ENCODE data around the gene ELOVL6. TPM values are rescaled to one million over a fixed set of nuclear protein-coding genes. Genes with fewer than 3 reads are reported as not detected.

The ELOVL6 gene
- total and polyA plus RNA-seq, 9 of the 15 experiments (the other 6 are each of a cell fraction or from before 2014, with no cell fraction given), result 18.3 to 82.6 (median 46.0) TPM

- intact Hi-C loops (cut with micrococcal nuclease) (no loop called here), in situ Hi-C loops (cut with MboI) (no loop called here)
- H3K4me2 ChIP-seq (ENCODE audit: insufficient read depth, low read length), result peak overlapping the region; percentile 39; the same call in 1 of the 2 replicates
- no peak overlapping the region for H3K27ac ChIP-seq (ENCODE audit: extremely low read depth, low read depth, low read length)
- ChIA-PET POLR2A (interaction anchor here (0.6 to 1.5 kb wide), 5 partner anchors 12 to 432 kb away, joined by 3 to 5 read pairs (median 3); no protein-coding TSS in a partner anchor), CTCF (ENCODE audit: low intra/inter-chr PET ratio) (interaction anchor here (0.5 to 0.7 kb wide), 2 partner anchors 208 to 227 kb away, joined by 3 to 4 read pairs; no protein-coding TSS in a partner anchor)
- peak overlapping the region; percentile 64; the same call in 1 of the 2 replicates for H2AFZ ChIP-seq (ENCODE audit: low read depth, low read length)
- H3K36me3 ChIP-seq (ENCODE audit: control insufficient read depth, insufficient read depth, low read length), result no peaks in the 10 kb centered on the region
- no peaks in the 10 kb centered on the region for H4K20me1 ChIP-seq (replicated peaks; ENCODE audit: control insufficient read depth, insufficient read depth, low read length)
- WGBS (ENCODE audit: insufficient coverage, low coverage, missing lambda C conversion rate), result 38% methylated on average over 3 of the region's 3 CpGs
- no peak overlapping the region for H3K4me3 ChIP-seq
- BruUV-seq (replicated peaks), result no TSS peak
- H3K79me2 ChIP-seq (ENCODE audit: control insufficient read depth, insufficient read depth, low read length), result no peaks in the 10 kb centered on the region
- DNase-seq (ENCODE audit: extremely low read depth in 1 of 4, low spot score in 3 of 4) (no peak), ATAC-seq (no peak; the same call in 1 of the 3 replicates), FAIRE-seq (no peak)
- H3K9me3 ChIP-seq (replicated peaks; ENCODE audit: control insufficient read depth, insufficient read depth, low read depth, low read length), result 0 out of 2 replicates have a peak, but pooled peaks cover 2% of the 10 kb centered on the region
- peaks cover 20 to 38% of the 10 kb centered on the region in 2 experiments for H3K4me1 ChIP-seq (replicated peaks in 1 of 2; ENCODE audit: control insufficient read depth in 2 of 2, insufficient read depth in 2 of 2, low read length in 2 of 2)
- H3K9me1 ChIP-seq (ENCODE audit: control insufficient read depth, insufficient read depth, low read length), result no peaks in the 10 kb centered on the region
- H3K9ac ChIP-seq (ENCODE audit: insufficient read depth in 1 of 2, low read depth in 2 of 2, low read length in 2 of 2), result no peak overlapping the region
- H3K27me3 ChIP-seq (ENCODE audit: control insufficient read depth in 2 of 2, insufficient read depth in 2 of 2, low read length in 2 of 2), result no peaks in the 10 kb centered on the region
- TF ChIP-seq THAP12 (CRISPR knock-in tag; IDR thresholded peaks at IDR 0.05), result no peak
- no peak for TF ChIP-seq ZNF561 (CRISPR knock-in tag; conservative IDR thresholded peaks at IDR 0.05)
- no peak for TF ChIP-seq SRSF3 (IDR thresholded peaks at IDR 0.05; ENCODE audit: insufficient read depth, low read length)
- TF ChIP-seq XRCC3 (IDR thresholded peaks at IDR 0.05), result no peak
- TF ChIP-seq NBN (IDR thresholded peaks at IDR 0.05; ENCODE audit: low read depth), result no peak
- peak; percentile 69 for TF ChIP-seq ZNF384 (IDR thresholded peaks at IDR 0.05; ENCODE audit: low read depth, low read length)
- TF ChIP-seq CREM (IDR thresholded peaks at IDR 0.05; ENCODE audit: low read depth), result no peak
- no peak for TF ChIP-seq TCF7 (IDR thresholded peaks at IDR 0.05; ENCODE audit: borderline replicate concordance)
- TF ChIP-seq RBFOX2 (IDR thresholded peaks at IDR 0.05; ENCODE audit: low read depth, low read length), result no peak
- TF ChIP-seq ZNF277 (CRISPR knock-in tag; IDR thresholded peaks at IDR 0.05; ENCODE audit: borderline replicate concordance), result no peak
- TF ChIP-seq RFX7 (CRISPR knock-in tag; IDR thresholded peaks at IDR 0.05), result no peak
- no peak for TF ChIP-seq ZNF655 (CRISPR knock-in tag; IDR thresholded peaks at IDR 0.05)
- TF ChIP-seq NRF1 (conservative IDR thresholded peaks at IDR 0.05 in 1 of 2, IDR thresholded peaks at IDR 0.05 in 1 of 2), result peak; percentile 73 to 75
Measured at GRCh38 chr4:110247591-110247990, 49.2 kb upstream of the ELOVL6 start.
